H1 (cell line): ENCODE data around the gene TNNI2. TPM values are rescaled to one million over a fixed set of nuclear protein-coding genes. Genes with fewer than 3 reads are reported as not detected.

Experiments used
- CTCF ChIA-PET: fragments of 300-600 bp; sonication (Branson Sonifier 250); formaldehyde crosslinking; loops from one replicate; lab custom pipeline; 2021; ENCODE audit not compliant: partially characterized antibody; lab: Charles Lee
- POLR2A ChIA-PET: fragments of 300-600 bp; sonication (Branson Sonifier 250); formaldehyde crosslinking; loops from one replicate; lab custom pipeline; 2021; ENCODE audit warnings: inconsistent platforms; ENCODE audit not compliant: partially characterized antibody; lab: Charles Lee
- DNase-seq, 2 experiments: peaks; one replicate each; pipeline versions ENCODE4 v3.0.0 to v3.0.0-alpha.2; 2010 to 2022; ENCODE audit warnings: low spot score in 2 of 2, low read depth in 1 of 2, mixed read lengths in 1 of 2
- FAIRE-seq: peaks from 2 replicates; lab custom pipeline; 2011; peaks lifted over from hg19 to GRCh38; lab: Jason Lieb, UNC
- H2AFZ ChIP-seq: 2 replicates; pipeline ENCODE4 v1.8.1; 2012; ENCODE audit warnings: low read length, inconsistent platforms
- H2AK5ac ChIP-seq: 2 replicates; pipeline ENCODE4 v1.6.1; 2013; ENCODE audit warnings: low read depth, low read length
- H2BK120ac ChIP-seq: replicated peaks from 2 replicates; pipeline ENCODE3; 2013; ENCODE audit warnings: low read depth, low read length, inconsistent platforms
- H2BK12ac ChIP-seq: 2 replicates; pipeline ENCODE4 v1.6.1; 2013; ENCODE audit warnings: low read depth, low read length
- H2BK15ac ChIP-seq: 2 replicates; pipeline ENCODE4 v1.6.1; 2013; ENCODE audit warnings: low read length
- H2BK20ac ChIP-seq: 2 replicates; pipeline ENCODE4 v1.6.1; 2013; ENCODE audit warnings: low read length
- H2BK5ac ChIP-seq: 2 replicates; pipeline ENCODE4 v1.6.1; 2013; ENCODE audit warnings: low read depth, low read length
- H3K14ac ChIP-seq: 2 replicates; pipeline ENCODE4 v1.6.1; 2013; ENCODE audit warnings: inconsistent platforms; ENCODE audit not compliant: insufficient read length
- H3K18ac ChIP-seq: 2 replicates; pipeline ENCODE4 v1.6.1; 2013; ENCODE audit warnings: low read length; ENCODE audit errors: extremely low read depth
- H3K23ac ChIP-seq: 2 replicates; pipeline ENCODE4 v1.6.1; 2013; ENCODE audit warnings: inconsistent platforms; ENCODE audit not compliant: insufficient read length
- H3K23me2 ChIP-seq: 2 replicates; pipeline ENCODE4 v1.6.1; 2013; ENCODE audit warnings: low read depth, low read length
- H3K27ac ChIP-seq: 2 replicates; pipeline ENCODE4 v1.6.1; 2011; ENCODE audit warnings: low read depth, low read length, inconsistent platforms
- H3K27me3 ChIP-seq, 4 experiments: replicated peaks in 1 of 4; 1 replicate in 1 of 4; 2 replicates in 3 of 4; pipeline versions ENCODE4 v1.6.1 to v1.8.1; 2011 to 2013; ENCODE audit warnings: low read length in 3 of 4, mild to moderate bottlenecking in 3 of 4, inconsistent platforms in 2 of 4, mixed read lengths in 2 of 4, moderate library complexity in 1 of 4; ENCODE audit not compliant: control insufficient read depth in 3 of 4, insufficient read depth in 3 of 4; ENCODE audit errors: extremely low read depth in 1 of 4
- H3K36me3 ChIP-seq, 4 experiments: 2 replicates each; pipeline versions ENCODE4 v1.6.1 to v1.8.1; 2011 to 2013; ENCODE audit warnings: mild to moderate bottlenecking in 4 of 4, low read length in 3 of 4, moderate library complexity in 2 of 4, control low read depth in 1 of 4, inconsistent platforms in 1 of 4; ENCODE audit not compliant: insufficient read depth in 4 of 4, control insufficient read depth in 2 of 4
- H3K4ac ChIP-seq: replicated peaks from 2 replicates; pipeline ENCODE3; 2013; ENCODE audit warnings: low read length, low read depth, mixed read lengths, inconsistent platforms; ENCODE audit not compliant: insufficient read length
- H3K4me1 ChIP-seq, 4 experiments: replicated peaks in 1 of 4; 1 replicate in 1 of 4; 2 replicates in 3 of 4; pipeline versions ENCODE4 v1.6.1 to v1.8.1; 2011 to 2013; ENCODE audit warnings: low read length in 3 of 4, inconsistent platforms in 2 of 4, mixed read lengths in 1 of 4; ENCODE audit not compliant: insufficient read depth in 4 of 4, control insufficient read depth in 3 of 4
- H3K4me2 ChIP-seq, 2 experiments: 2 replicates each; pipeline versions ENCODE4 v1.6.1 to v1.8.1; 2011 to 2013; ENCODE audit warnings: low read depth in 2 of 2, low read length in 2 of 2, control low read depth in 1 of 2, inconsistent platforms in 1 of 2, mild to moderate bottlenecking in 1 of 2; ENCODE audit not compliant: insufficient read depth in 1 of 2
- H3K4me3 ChIP-seq, 4 experiments: fragments of 200-600, 300-600 bp in 1 of 4; sonication (generic), shearing (Covaris generic), sonication (Bioruptor Twin) in 1 of 4; 2 replicates each; pipeline versions ENCODE4 v1.5.1 to v1.8.1; 2011 to 2016; ENCODE audit warnings: low read length in 4 of 4, low read depth in 3 of 4, control low read depth in 2 of 4, inconsistent platforms in 2 of 4, mild to moderate bottlenecking in 2 of 4, mixed read lengths in 1 of 4, moderate library complexity in 1 of 4; ENCODE audit not compliant: insufficient read depth in 2 of 4; ENCODE audit errors: extremely low read depth in 1 of 4
- H3K56ac ChIP-seq: replicated peaks from 2 replicates; pipeline ENCODE3; 2013; ENCODE audit warnings: low read depth, mild to moderate bottlenecking, mixed read lengths, low read length, inconsistent platforms; ENCODE audit not compliant: insufficient read length
- H3K79me1 ChIP-seq: 2 replicates; pipeline ENCODE4 v1.6.1; 2013; ENCODE audit warnings: low read depth, low read length, control low read depth
- H3K79me2 ChIP-seq, 2 experiments: 2 replicates each; pipeline versions ENCODE4 v1.6.1 to v1.8.1; 2012 to 2013; ENCODE audit warnings: low read length in 2 of 2, mild to moderate bottlenecking in 2 of 2, inconsistent platforms in 1 of 2; ENCODE audit not compliant: insufficient read depth in 2 of 2, control insufficient read depth in 1 of 2
- H3K9ac ChIP-seq, 4 experiments: replicated peaks in 1 of 4; 1 replicate in 1 of 4; 2 replicates in 3 of 4; pipeline versions ENCODE4 v1.6.1 to v1.8.1; 2011 to 2013; ENCODE audit warnings: low read depth in 3 of 4, low read length in 3 of 4, control low read depth in 2 of 4, mild to moderate bottlenecking in 2 of 4, moderate library complexity in 2 of 4, inconsistent platforms in 1 of 4; ENCODE audit errors: extremely low read depth in 1 of 4
- H3K9me3 ChIP-seq, 2 experiments: 2 replicates each; pipeline versions ENCODE4 v1.6.1 to v1.8.1; 2012 to 2013; ENCODE audit warnings: mild to moderate bottlenecking in 2 of 2, moderate library complexity in 2 of 2, control low read depth in 1 of 2, inconsistent platforms in 1 of 2, low read depth in 1 of 2, low read length in 1 of 2, mixed read lengths in 1 of 2; ENCODE audit not compliant: insufficient read depth in 2 of 2
- H4K20me1 ChIP-seq, 2 experiments: replicated peaks in 1 of 2; 2 replicates each; pipeline versions ENCODE3 to v1.8.1; 2011 to 2013; ENCODE audit warnings: inconsistent platforms in 2 of 2, low read length in 2 of 2, mild to moderate bottlenecking in 1 of 2; ENCODE audit not compliant: insufficient read depth in 2 of 2, control insufficient read depth in 1 of 2
- H4K5ac ChIP-seq: 2 replicates; pipeline ENCODE4 v1.6.1; 2013; ENCODE audit warnings: low read length, low read depth, mixed read lengths, inconsistent platforms; ENCODE audit not compliant: insufficient read length
- H4K8ac ChIP-seq: 2 replicates; pipeline ENCODE4 v1.8.0; 2013; ENCODE audit warnings: mild to moderate bottlenecking, moderate library complexity, low read length, inconsistent platforms; ENCODE audit not compliant: insufficient read depth; ENCODE audit errors: extremely low read depth
- H4K91ac ChIP-seq: replicated peaks from 2 replicates; pipeline ENCODE3; 2013; ENCODE audit warnings: low read length, mixed read lengths, inconsistent platforms; ENCODE audit not compliant: insufficient read length
- KDM4A ChIP-seq: IDR thresholded peaks from one replicate; pipeline ENCODE4 v1.7.1; 2012; ENCODE audit warnings: low read depth, mild to moderate bottlenecking, moderate library complexity, low read length, inconsistent platforms; ENCODE audit not compliant: severe bottlenecking
- SRF ChIP-seq: IDR thresholded peaks from 2 replicates; pipeline ENCODE4 v1.6.1; 2011; ENCODE audit warnings: mild to moderate bottlenecking, low read depth, low read length, moderate library complexity
- TAF1 ChIP-seq: IDR thresholded peaks from 2 replicates; pipeline ENCODE4 v1.6.1; 2011; ENCODE audit warnings: mild to moderate bottlenecking, low read depth, low read length
- YY1 ChIP-seq: IDR thresholded peaks from 2 replicates; pipeline ENCODE4 v1.6.1; 2011; ENCODE audit warnings: low read depth, mild to moderate bottlenecking, low read length
- WGBS, 2 experiments: shearing (Covaris generic) in 1 of 2; methylation state at CpG; one replicate each; pipeline versions ENCODE4 v1.1.6 to v1.1.7; 2013 to 2015; ENCODE audit warnings: low lambda C conversion rate in 2 of 2, mixed read lengths in 2 of 2, inconsistent platforms in 1 of 2, low coverage in 1 of 2, missing lambda C conversion rate in 1 of 2; ENCODE audit not compliant: insufficient replicate concordance in 2 of 2, insufficient coverage in 1 of 2, insufficient read length in 1 of 2; ENCODE audit errors: extremely low coverage in 1 of 2, missing lambda C conversion rate in 1 of 2; 5-methylcytosine and 5-hydroxymethylcytosine counted together
- long read RNA-seq, 2 experiments: library from RNA in 1 of 2; library from capped mRNA in 1 of 2; stranded (forward); transcript quantifications; one replicate each; pipeline ENCODE4 v2.0.0, GENCODE V29; 2021; ENCODE audit warnings: inconsistent platforms in 1 of 2
- polyA minus RNA-seq, 3 experiments: library from RNA; depleted of rRNA, polyadenylated mRNA; stranded (reverse); fragments of >200 nt; gene quantifications; 1 replicate in 2 of 3; 2 replicates in 1 of 3; pipeline ENCODE4 v1.2.3, GENCODE V29; 2011
- polyA plus RNA-seq, 7 experiments: library from polyadenylated mRNA; depleted of rRNA in 3 of 7; stranded (reverse) in 5 of 7; unstranded in 2 of 7; fragments of >200 nt in 5 of 7; fragments of 200-250 nt in 2 of 7; gene quantifications; 1 replicate in 5 of 7; 2 replicates in 1 of 7; 4 replicates in 1 of 7; pipeline versions ENCODE4 v1.2.1 to v1.2.3, GENCODE V29; 2011 to 2013; ENCODE audit warnings: missing spikeins in 2 of 7, mixed read lengths in 2 of 7
- total RNA-seq: library from RNA; stranded (reverse); fragmentation: NEBNext Ultra II Directional; extraction: Animal tissue kit (Norgen Biotek cat#: 25700); gene quantifications from 2 replicates; pipeline ENCODE4 v1.2.1, GENCODE V29; 2021

The TNNI2 gene
- total RNA-seq (not detected in 2 replicates), polyA plus RNA-seq (2011; rRNA removed) (0.39 TPM in 1 of 2 replicates, not detected in the other), polyA minus RNA-seq (2011; rRNA and poly(A)+ RNA removed) (not detected in 2 replicates)
- polyA plus RNA-seq (2011; cell fraction: cytosol; rRNA removed) = not detected
- polyA plus RNA-seq (2011; cell fraction: nucleus; rRNA removed) = 0.33 TPM
- polyA plus RNA-seq (2012, experiment 1 of 2) = 0.41 TPM in 1 of 4 replicates, not detected in the others
- polyA plus RNA-seq (2012, experiment 2 of 2) = not detected
- polyA plus RNA-seq (2013, experiment 1 of 2) = 0.12 TPM
- not detected for polyA plus RNA-seq (2013, experiment 2 of 2)
- not detected for polyA minus RNA-seq (2011; cell fraction: cytosol; rRNA and poly(A)+ RNA removed)
- polyA minus RNA-seq (2011; cell fraction: nucleus; rRNA and poly(A)+ RNA removed) = not detected
- long read RNA-seq, experiment 1 = 0 reads
- long read RNA-seq, experiment 2 = 0 reads

DNA sequence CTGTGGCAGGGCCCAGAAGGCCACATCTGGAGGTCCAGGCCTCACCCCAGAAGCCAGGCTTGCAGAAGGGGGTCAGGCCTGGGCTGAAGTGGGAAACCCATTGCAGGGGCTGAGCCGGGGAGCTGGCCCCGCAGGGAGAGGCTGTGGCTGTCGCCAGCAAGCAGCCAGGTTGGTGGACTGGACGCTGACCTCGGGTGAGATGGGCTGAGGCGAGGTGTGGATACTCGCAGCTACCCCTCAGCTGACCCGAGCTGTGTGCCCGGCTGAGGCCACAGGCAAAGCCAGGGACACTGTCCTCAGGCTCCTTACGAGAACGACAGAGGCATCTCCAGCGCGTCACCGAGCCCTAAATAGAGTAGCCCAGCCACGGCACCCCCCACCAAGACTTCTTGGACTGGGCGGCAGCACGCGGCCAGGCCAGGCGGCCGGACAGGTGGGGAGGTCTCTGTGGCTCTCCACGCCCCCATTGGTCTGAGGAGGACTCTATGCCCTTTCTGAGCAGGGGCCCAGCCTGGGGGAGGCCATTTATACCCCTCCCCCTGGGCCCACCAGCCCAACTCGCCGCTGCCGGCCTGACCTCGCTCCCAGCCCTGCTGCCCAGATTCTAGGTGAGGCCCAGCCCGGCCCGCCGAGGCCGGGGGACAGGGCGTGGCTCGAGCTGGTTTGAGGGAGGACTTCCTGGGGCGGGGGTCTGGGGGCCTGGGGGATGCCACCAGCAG lies at the start of gene TNNI2:
TSS of gene TNNI2 (plus strand) at position 556 of the 719 bp plus-strand sequence. CDS start 716 bp downstream, outside the sequence.
- no peak within 1 kb of the TSS for H2BK12ac ChIP-seq
- H4K8ac ChIP-seq = peak within 1 kb of the TSS; percentile 80; the same call in 1 of the 2 replicates
- H4K91ac ChIP-seq = peak within 1 kb of the TSS; percentile 6
- ChIA-PET POLR2A (interaction anchor here (1.1 kb wide), 1 partner anchor 9 kb away, joined by 3 read pairs; no protein-coding TSS in a partner anchor), CTCF (interaction anchor here (0.7 to 2.8 kb wide), 14 partner anchors 10 to 321 kb away, joined by 3 to 27 read pairs (median 3); no protein-coding TSS in a partner anchor)
- H2BK5ac ChIP-seq = no peak within 1 kb of the TSS
- no peaks in the 10 kb centered on the region for H3K79me1 ChIP-seq
- H3K4ac ChIP-seq = no peak within 1 kb of the TSS
- no peak within 1 kb of the TSS for H3K18ac ChIP-seq
- DNase-seq (no peak), FAIRE-seq (no peak)
- no peaks in the 10 kb centered on the region for H3K79me2 ChIP-seq
- no peaks in the 10 kb centered on the region for H3K36me3 ChIP-seq
- H2AFZ ChIP-seq = no peak within 1 kb of the TSS
- no peak within 1 kb of the TSS for H4K5ac ChIP-seq
- no peaks in the 10 kb centered on the region for H4K20me1 ChIP-seq
- no peaks in the 10 kb centered on the region for H3K27me3 ChIP-seq
- H3K9me3 ChIP-seq = no peaks in the 10 kb centered on the region
- H3K23ac ChIP-seq = no peak within 1 kb of the TSS
- H3K56ac ChIP-seq = no peak within 1 kb of the TSS
- no peak within 1 kb of the TSS for H2BK20ac ChIP-seq
- no peaks in the 10 kb centered on the region for H3K23me2 ChIP-seq
- H3K4me1 ChIP-seq = no peaks in the 10 kb centered on the region; a peak in 1 of 7 replicates
- no peak within 1 kb of the TSS for H3K4me2 ChIP-seq
- no peak within 1 kb of the TSS for H3K27ac ChIP-seq
- no peak within 1 kb of the TSS for H2AK5ac ChIP-seq
- H2BK15ac ChIP-seq = no peak within 1 kb of the TSS
- no peak within 1 kb of the TSS for H3K9ac ChIP-seq
- 93% methylated on average over 13 of the region's 32 CpGs; no CpG with 5 or more reads in 1 of the 2 experiments for WGBS, 2 experiments
- no peak within 1 kb of the TSS for H2BK120ac ChIP-seq
- TF ChIP-seq TAF1 (no peak), SRF (no peak), KDM4A (no peak), YY1 (no peak)
- no peak within 1 kb of the TSS for H3K14ac ChIP-seq
- no peak within 1 kb of the TSS for H3K4me3 ChIP-seq
